Retinal pigment epithelial cell (primary cell): ENCODE measurements around the gene AP3S2.

Source experiments
- DNase-seq: peaks from one replicate; pipeline ENCODE4 v3.0.0-alpha.2; 2010; ENCODE audit warnings: low read depth
- H3K4me3 ChIP-seq: 2 replicates; pipeline ENCODE4 v1.5.1; 2011; ENCODE audit warnings: mild to moderate bottlenecking, low read length, control low read depth, moderate library complexity
- CTCF ChIP-seq: conservative IDR thresholded peaks from 2 replicates; pipeline ENCODE4 v1.5.1; 2011; ENCODE audit warnings: low read depth, low read length, control low read depth, inconsistent platforms

Gene AP3S2

GRCh38 chr15:89780601-89781000, 113.2 kb downstream of the AP3S2 start:
- TF ChIP-seq CTCF, result no peak
- no peak for DNase-seq
- H3K4me3 ChIP-seq, result no peak overlapping the region
